ENCODE measurements around the gene SCFD1. TPM values are rescaled to one million over a fixed set of nuclear protein-coding genes. Genes with fewer than 3 reads are reported as not detected.

SCFD1 gene
- total and polyA plus RNA-seq, 4 donors: 24.6 to 82.1 (median 52.6) TPM

GRCh38 chr14:30756594-30756993, 134.5 kb downstream of the SCFD1 start:
- Histone ChIP-seq H3K27ac (ENCODE audit: low read depth in 1 of 2, low read length in 2 of 2) (no peak overlapping the region), H3K36me3 (ENCODE audit: control insufficient read depth in 4 of 4, insufficient read depth in 3 of 4, low read depth in 1 of 4, low read length in 3 of 4) (no peaks in the 10 kb centered on the region), H3K9me3 (ENCODE audit: control insufficient read depth in 4 of 4, low read length in 3 of 4) (no peaks in the 10 kb centered on the region), H3K4me1 (ENCODE audit: control insufficient read depth in 4 of 4, insufficient read depth in 4 of 4, low read length in 3 of 4) (no peaks in the 10 kb centered on the region), H3K27me3 (ENCODE audit: control insufficient read depth in 4 of 4, insufficient read depth in 4 of 4, low read length in 3 of 4) (no peaks in the 10 kb centered on the region), H3K4me3 (ENCODE audit: low read depth in 1 of 3, low read length in 3 of 3) (no peak overlapping the region), H3K9ac (ENCODE audit: low read depth in 1 of 2, low read length in 2 of 2) (no peak overlapping the region)
- WGBS: 68% methylated on average over 2 of the region's 2 CpGs
- TF ChIP-seq HNF4G (IDR thresholded peaks at IDR 0.05) (no peak), FOXA2 (IDR thresholded peaks at IDR 0.05) (no peak), RXRA (IDR thresholded peaks at IDR 0.05) (no peak), HNF4A (conservative IDR thresholded peaks at IDR 0.05) (no peak), RAD21 (IDR thresholded peaks at IDR 0.05) (no peak), MAX (IDR thresholded peaks at IDR 0.05) (no peak), GABPA (IDR thresholded peaks at IDR 0.05 in 1 of 2, conservative IDR thresholded peaks at IDR 0.05 in 1 of 2) (no peak), TAF1 (conservative IDR thresholded peaks at IDR 0.05) (no peak), SP1 (IDR thresholded peaks at IDR 0.05) (no peak), NR2F2 (IDR thresholded peaks at IDR 0.05) (no peak)
- TF ChIP-seq, protein P1, sequence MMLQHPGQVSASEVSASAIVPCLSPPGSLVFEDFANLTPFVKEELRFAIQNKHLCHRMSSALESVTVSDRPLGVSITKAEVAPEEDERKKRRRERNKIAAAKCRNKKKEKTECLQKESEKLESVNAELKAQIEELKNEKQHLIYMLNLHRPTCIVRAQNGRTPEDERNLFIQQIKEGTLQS (IDR thresholded peaks at IDR 0.05): no peak
- TF ChIP-seq, protein P2, sequence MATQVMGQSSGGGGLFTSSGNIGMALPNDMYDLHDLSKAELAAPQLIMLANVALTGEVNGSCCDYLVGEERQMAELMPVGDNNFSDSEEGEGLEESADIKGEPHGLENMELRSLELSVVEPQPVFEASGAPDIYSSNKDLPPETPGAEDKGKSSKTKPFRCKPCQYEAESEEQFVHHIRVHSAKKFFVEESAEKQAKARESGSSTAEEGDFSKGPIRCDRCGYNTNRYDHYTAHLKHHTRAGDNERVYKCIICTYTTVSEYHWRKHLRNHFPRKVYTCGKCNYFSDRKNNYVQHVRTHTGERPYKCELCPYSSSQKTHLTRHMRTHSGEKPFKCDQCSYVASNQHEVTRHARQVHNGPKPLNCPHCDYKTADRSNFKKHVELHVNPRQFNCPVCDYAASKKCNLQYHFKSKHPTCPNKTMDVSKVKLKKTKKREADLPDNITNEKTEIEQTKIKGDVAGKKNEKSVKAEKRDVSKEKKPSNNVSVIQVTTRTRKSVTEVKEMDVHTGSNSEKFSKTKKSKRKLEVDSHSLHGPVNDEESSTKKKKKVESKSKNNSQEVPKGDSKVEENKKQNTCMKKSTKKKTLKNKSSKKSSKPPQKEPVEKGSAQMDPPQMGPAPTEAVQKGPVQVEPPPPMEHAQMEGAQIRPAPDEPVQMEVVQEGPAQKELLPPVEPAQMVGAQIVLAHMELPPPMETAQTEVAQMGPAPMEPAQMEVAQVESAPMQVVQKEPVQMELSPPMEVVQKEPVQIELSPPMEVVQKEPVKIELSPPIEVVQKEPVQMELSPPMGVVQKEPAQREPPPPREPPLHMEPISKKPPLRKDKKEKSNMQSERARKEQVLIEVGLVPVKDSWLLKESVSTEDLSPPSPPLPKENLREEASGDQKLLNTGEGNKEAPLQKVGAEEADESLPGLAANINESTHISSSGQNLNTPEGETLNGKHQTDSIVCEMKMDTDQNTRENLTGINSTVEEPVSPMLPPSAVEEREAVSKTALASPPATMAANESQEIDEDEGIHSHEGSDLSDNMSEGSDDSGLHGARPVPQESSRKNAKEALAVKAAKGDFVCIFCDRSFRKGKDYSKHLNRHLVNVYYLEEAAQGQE (IDR thresholded peaks at IDR 0.05): no peak
- TF ChIP-seq, protein P3, sequence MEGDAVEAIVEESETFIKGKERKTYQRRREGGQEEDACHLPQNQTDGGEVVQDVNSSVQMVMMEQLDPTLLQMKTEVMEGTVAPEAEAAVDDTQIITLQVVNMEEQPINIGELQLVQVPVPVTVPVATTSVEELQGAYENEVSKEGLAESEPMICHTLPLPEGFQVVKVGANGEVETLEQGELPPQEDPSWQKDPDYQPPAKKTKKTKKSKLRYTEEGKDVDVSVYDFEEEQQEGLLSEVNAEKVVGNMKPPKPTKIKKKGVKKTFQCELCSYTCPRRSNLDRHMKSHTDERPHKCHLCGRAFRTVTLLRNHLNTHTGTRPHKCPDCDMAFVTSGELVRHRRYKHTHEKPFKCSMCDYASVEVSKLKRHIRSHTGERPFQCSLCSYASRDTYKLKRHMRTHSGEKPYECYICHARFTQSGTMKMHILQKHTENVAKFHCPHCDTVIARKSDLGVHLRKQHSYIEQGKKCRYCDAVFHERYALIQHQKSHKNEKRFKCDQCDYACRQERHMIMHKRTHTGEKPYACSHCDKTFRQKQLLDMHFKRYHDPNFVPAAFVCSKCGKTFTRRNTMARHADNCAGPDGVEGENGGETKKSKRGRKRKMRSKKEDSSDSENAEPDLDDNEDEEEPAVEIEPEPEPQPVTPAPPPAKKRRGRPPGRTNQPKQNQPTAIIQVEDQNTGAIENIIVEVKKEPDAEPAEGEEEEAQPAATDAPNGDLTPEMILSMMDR (IDR thresholded peaks at IDR 0.05; ENCODE audit: low read depth, low read length, missing input control): no peak
- DNase-seq (ENCODE audit: low spot score): no peak

DNA sequence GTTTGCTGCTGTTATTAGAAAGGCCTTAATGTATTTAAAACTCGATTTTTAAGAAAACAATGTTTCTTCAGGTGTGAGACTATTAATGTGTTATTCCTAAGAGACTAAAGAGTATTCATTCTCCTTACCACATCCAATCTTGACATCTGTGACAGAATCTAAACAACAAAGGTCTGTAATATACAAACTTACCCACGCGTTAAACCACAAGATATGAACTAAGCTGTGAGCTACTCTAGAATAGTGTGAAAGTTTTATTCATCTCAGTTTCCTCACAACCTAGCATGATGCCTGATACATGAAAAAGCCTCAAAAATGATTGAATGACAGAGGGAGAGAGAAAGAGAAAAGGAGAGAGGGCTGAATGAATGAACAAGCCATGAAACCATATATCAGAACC, 135.0 kb downstream of the SCFD1 start:
- Histone ChIP-seq H3K9me3 (ENCODE audit: control insufficient read depth in 4 of 4, low read length in 3 of 4) (peaks cover 0 to under 1% (median 0%) of the 10 kb centered on the region in 4 donors), H3K4me3 (ENCODE audit: low read depth in 1 of 3, low read length in 3 of 3) (no peak overlapping the region), H3K9ac (ENCODE audit: low read depth in 1 of 2, low read length in 2 of 2) (no peak overlapping the region), H3K27me3 (ENCODE audit: control insufficient read depth in 4 of 4, insufficient read depth in 4 of 4, low read length in 3 of 4) (no peaks in the 10 kb centered on the region), H3K36me3 (ENCODE audit: control insufficient read depth in 4 of 4, insufficient read depth in 3 of 4, low read depth in 1 of 4, low read length in 3 of 4) (no peaks in the 10 kb centered on the region), H3K4me1 (ENCODE audit: control insufficient read depth in 4 of 4, insufficient read depth in 4 of 4, low read length in 3 of 4) (no peaks in the 10 kb centered on the region), H3K27ac (ENCODE audit: low read depth in 1 of 2, low read length in 2 of 2) (no peak overlapping the region)
- TF ChIP-seq SP1 (IDR thresholded peaks at IDR 0.05) (no peak), JUND (IDR thresholded peaks at IDR 0.05) (no peak), MAX (IDR thresholded peaks at IDR 0.05) (no peak), NR2F2 (IDR thresholded peaks at IDR 0.05) (no peak), FOXA1 (IDR thresholded peaks at IDR 0.05) (no peak), FOXA2 (IDR thresholded peaks at IDR 0.05) (no peak), RAD21 (IDR thresholded peaks at IDR 0.05) (no peak), EGR1 (IDR thresholded peaks at IDR 0.05; ENCODE audit: low read depth in 2 of 2) (no peak), GABPA (IDR thresholded peaks at IDR 0.05 in 1 of 2, conservative IDR thresholded peaks at IDR 0.05 in 1 of 2) (no peak), HNF4G (IDR thresholded peaks at IDR 0.05) (no peak), HNF4A (conservative IDR thresholded peaks at IDR 0.05) (no peak)
- 68% methylated on average over 3 of the region's 3 CpGs for WGBS
- DNase-seq (ENCODE audit: low spot score): no peak
